Upper lobe of right lung (tissue), 1 donor: ENCODE measurements around the gene AEBP2. TPM values are rescaled to one million over a fixed set of nuclear protein-coding genes. Genes with fewer than 3 reads are reported as not detected.
"Not testable (repeated sequence)": the region's sequence is repeated elsewhere in the genome, so short reads cannot be mapped to it uniquely, and the experiment has no call there.

Source experiments
- ATAC-seq: fragments of 200-7000 bp; cut with Tn5 transposase; one replicate; pipeline ENCODE4 v1.9.1; 2020; ENCODE audit warnings: mild to moderate bottlenecking, moderate library complexity
- DNase-seq: peaks from one replicate; pipeline ENCODE4 v3.0.0-alpha.2; 2020
- H3K27ac ChIP-seq: fragments of 200-600 bp; one replicate; pipeline ENCODE4 v1.8.0; 2022
- H3K27me3 ChIP-seq: fragments of 200-600 bp; one replicate; pipeline ENCODE4 v1.8.0; 2022; ENCODE audit warnings: mild to moderate bottlenecking
- H3K36me3 ChIP-seq: fragments of 200-600 bp; one replicate; pipeline ENCODE4 v1.8.0; 2022
- H3K4me1 ChIP-seq: fragments of 200-600 bp; one replicate; pipeline ENCODE4 v1.8.0; 2022
- H3K4me3 ChIP-seq: fragments of 200-600 bp; one replicate; pipeline ENCODE4 v1.8.0; 2022; ENCODE audit warnings: mild to moderate bottlenecking
- H3K9me3 ChIP-seq: fragments of 200-600 bp; one replicate; pipeline ENCODE4 v1.8.0; 2022
- intact Hi-C: fragments of 100-400 bp; cut with DNase I; formaldehyde crosslinking; loops from one replicate; pipeline ENCODE4 v1.11.0; 2022
- total RNA-seq: library from RNA; stranded (reverse); fragmentation: NEBNext Ultra II Directional; extraction: Animal tissue kit (Norgen Biotek cat#: 25700); gene quantifications from one replicate; pipeline ENCODE4 v1.2.1, GENCODE V29; 2021
- TF ChIP-seq, protein P1 (sequence below): fragments of 200-600 bp; IDR thresholded peaks from one replicate; pipeline ENCODE4 v1.8.0; 2022; ENCODE audit warnings: antibody characterized with exemption
- donor health status: DM: no; HTN: yes; CAD: no; lungs with severe emphysema.

The AEBP2 gene
- total RNA-seq, 1 donor from 2014 or later, result 40.1 TPM

DNA sequence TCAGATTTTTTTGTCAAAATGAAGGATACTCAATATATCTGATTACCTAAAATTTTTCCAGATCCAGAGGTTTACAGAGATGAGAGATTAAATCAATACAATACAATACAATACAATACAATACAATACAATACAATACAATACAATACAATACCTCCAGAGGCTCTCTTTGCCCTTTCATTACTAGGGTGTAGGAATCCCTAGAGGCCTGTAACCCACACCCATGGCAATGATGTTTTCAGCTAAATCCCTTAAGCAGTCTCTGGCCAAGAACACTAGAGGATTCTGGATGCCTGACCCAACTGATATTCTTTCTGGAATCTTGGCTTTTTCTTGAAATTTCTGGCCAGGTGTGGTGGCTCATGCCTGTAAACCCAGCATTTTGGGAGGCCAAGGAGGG, 23.7 kb upstream of the AEBP2 start:
- Histone ChIP-seq H3K27ac (no peak overlapping the region), H3K9me3 (no peaks in the 10 kb centered on the region), H3K4me1 (peaks cover 2% of the 10 kb centered on the region), H3K4me3 (no peak overlapping the region), H3K36me3 (no peaks in the 10 kb centered on the region), H3K27me3 (no peaks in the 10 kb centered on the region)
- DNase-seq (no peak), ATAC-seq (no peak)
- intact Hi-C loops, result no loop called here
- TF ChIP-seq, protein P1, sequence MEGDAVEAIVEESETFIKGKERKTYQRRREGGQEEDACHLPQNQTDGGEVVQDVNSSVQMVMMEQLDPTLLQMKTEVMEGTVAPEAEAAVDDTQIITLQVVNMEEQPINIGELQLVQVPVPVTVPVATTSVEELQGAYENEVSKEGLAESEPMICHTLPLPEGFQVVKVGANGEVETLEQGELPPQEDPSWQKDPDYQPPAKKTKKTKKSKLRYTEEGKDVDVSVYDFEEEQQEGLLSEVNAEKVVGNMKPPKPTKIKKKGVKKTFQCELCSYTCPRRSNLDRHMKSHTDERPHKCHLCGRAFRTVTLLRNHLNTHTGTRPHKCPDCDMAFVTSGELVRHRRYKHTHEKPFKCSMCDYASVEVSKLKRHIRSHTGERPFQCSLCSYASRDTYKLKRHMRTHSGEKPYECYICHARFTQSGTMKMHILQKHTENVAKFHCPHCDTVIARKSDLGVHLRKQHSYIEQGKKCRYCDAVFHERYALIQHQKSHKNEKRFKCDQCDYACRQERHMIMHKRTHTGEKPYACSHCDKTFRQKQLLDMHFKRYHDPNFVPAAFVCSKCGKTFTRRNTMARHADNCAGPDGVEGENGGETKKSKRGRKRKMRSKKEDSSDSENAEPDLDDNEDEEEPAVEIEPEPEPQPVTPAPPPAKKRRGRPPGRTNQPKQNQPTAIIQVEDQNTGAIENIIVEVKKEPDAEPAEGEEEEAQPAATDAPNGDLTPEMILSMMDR, result no peak

DNA sequence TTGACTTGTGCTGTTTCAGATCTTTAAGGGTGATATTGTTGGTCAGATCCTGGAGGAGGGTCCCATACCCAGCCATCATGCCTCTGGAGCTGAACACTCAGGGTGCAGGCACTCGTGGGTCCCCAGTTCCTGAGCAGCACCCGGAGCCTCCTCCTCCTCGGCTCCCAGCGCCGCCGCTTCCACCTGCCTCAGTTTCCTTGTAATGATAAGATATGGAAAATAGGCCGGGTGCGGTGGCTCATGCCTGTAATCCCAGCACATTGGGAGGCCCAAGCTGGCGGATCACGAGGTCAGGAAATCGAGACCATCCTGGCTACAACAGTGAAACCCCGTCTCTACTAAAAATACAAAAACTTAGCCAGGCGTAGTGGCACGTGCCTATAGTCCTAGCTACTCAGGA, 20.2 kb upstream of the AEBP2 start:
- H3K27me3 ChIP-seq, result no peaks in the 10 kb centered on the region
- no peaks in the 10 kb centered on the region for H3K9me3 ChIP-seq
- no peak for DNase-seq
- TF ChIP-seq, protein P1, result no peak
- intact Hi-C loops, result no loop called here
- ATAC-seq, result no peak
- no peak overlapping the region for H3K4me3 ChIP-seq
- no peak overlapping the region for H3K27ac ChIP-seq
- no peaks in the 10 kb centered on the region for H3K4me1 ChIP-seq
- H3K36me3 ChIP-seq, result no peaks in the 10 kb centered on the region

DNA sequence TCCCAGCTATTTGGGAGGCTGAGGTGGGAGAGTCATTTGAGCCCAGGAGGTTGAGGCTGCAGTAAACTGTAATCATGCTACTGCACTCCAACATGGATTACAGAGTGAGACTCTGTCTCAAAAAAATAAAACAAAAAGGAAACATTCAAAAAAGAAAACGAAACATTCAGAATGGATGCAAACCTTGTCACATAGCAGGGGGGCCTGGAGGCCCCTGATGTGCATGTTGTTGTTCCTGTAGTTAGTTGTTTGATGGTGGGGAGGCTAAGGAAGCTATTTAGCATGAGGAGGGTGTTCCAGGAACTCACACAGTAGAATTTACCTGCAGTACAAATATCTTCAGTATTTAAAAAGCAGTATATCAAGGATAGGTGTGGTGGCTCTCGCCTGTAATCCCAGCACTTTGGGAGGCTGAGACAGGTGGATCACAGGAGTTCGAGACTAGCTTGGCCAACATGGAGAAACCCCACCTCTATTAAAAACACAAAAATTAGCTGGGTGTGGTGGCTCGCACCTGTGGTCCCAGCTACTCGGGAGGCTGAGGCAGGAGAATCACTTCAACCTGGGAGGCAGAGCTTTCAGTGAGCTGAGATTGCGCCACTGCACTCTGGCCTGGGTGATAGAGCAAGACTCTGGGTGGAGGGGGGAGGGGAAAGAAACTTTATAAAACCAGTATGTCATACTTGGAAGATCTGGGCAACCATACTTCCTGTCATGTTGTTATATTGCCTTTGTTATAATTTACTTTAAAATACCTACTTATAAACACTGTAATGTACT, 17.6 kb upstream of the AEBP2 start:
- H3K27ac ChIP-seq, result no peak overlapping the region
- no peaks in the 10 kb centered on the region for H3K9me3 ChIP-seq
- no peaks in the 10 kb centered on the region for H3K4me1 ChIP-seq
- no peak overlapping the region for H3K4me3 ChIP-seq
- ATAC-seq (no peak), DNase-seq (no peak)
- intact Hi-C loops, result no loop called here
- no peaks in the 10 kb centered on the region for H3K27me3 ChIP-seq
- TF ChIP-seq, protein P1, result no peak
- H3K36me3 ChIP-seq, result no peaks in the 10 kb centered on the region

DNA sequence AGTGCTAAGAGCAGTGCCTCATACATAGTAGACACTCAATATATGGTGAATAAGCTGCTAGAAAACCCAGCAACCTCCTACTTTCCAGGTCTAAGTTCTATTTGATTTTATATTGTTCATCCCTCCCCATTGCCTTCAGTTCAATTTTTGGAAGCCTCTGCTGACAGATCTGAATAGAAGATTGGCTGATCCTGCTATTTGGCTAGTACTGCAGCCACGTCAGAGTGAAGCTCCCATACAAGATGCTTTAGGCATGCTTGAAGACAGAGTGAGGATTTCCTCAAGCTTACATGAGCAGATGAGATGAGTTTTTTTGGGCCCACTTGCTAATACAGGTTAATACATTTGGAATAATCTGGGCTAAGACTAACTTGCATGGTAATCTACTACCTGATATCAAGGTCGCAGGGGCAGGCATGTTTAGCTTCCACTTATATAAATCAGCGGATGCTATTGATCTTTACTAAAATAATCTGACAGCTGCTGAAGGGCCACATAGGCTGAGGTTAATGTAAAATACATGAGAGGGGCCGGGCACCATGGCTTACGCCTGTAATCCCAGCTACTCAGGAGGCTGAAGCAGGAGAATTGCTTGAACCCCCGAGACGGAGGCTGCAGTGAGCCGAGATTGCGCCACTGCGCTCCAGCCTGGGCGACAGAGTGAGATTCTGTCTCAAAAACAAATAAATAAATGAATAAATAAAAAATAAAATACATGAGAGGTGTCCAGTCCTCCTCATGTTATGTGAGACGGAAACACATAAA, 15.9 kb upstream of the AEBP2 start:
- Histone ChIP-seq H3K27me3 (no peaks in the 10 kb centered on the region), H3K9me3 (no peaks in the 10 kb centered on the region), H3K36me3 (no peaks in the 10 kb centered on the region), H3K4me3 (no peak overlapping the region), H3K27ac (no peak overlapping the region), H3K4me1 (no peaks in the 10 kb centered on the region)
- TF ChIP-seq, protein P1, result no peak
- intact Hi-C loops, result no loop called here
- no peak for DNase-seq
- ATAC-seq, result no peak

DNA sequence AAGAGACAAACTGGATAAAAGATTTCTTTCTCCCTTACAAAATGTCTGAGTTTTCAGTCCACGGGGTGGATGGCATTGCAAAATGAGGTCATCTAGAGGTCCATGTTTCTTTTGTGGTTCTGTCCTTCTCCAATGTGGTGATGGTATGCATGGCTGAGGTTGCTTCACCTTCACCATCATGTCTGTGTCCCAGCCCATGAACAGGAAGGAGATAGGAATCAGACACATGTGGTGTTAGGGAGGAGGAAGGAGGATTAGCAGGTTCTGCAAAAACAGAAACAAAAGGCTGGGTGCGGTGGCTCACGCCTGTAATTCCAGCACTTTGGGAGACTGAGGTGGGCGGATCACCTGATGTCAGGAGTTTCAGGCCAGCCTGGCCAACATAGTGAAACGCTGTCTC, 11.0 kb upstream of the AEBP2 start:
- Histone ChIP-seq H3K4me3 (no peak overlapping the region), H3K27me3 (no peaks in the 10 kb centered on the region), H3K36me3 (no peaks in the 10 kb centered on the region), H3K4me1 (no peaks in the 10 kb centered on the region), H3K27ac (no peak overlapping the region), H3K9me3 (no peaks in the 10 kb centered on the region)
- ATAC-seq, result peak; percentile 86
- DNase-seq, result no peak
- intact Hi-C loops, result no loop called here
- TF ChIP-seq, protein P1, result no peak

DNA sequence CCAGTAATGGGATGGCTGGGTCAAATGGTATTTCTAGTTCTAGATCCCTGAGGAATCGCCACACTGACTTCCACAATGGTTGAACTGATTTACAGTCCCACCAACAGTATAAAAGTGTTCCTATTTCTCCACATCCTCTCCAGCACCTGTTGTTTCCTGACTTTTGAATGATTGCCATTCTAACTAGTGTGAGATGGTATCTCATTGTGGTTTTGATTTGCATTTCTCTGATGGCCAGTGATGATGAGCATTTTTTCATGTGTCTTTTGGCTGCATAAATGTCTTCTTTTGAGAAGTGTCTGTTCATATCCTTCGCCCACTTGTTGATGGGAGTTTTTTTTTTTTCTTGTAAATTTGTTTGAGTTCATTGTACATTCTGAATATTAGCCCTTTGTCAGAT, 9.8 kb upstream of the AEBP2 start:
- H3K4me1 ChIP-seq, H3K36me3 ChIP-seq, H3K4me3 ChIP-seq, H3K27ac ChIP-seq, intact Hi-C loops, H3K27me3 ChIP-seq, DNase-seq, ATAC-seq, H3K9me3 ChIP-seq: not testable (repeated sequence)
